SJCRH30 (cell line): ENCODE results near the gene FOXD3. TPM values are rescaled to one million over a fixed set of nuclear protein-coding genes. Genes with fewer than 3 reads are reported as not detected.
A peak's percentile ranks its signal among the peaks of the same experiment; 100 is the strongest.
"Not testable (repeated sequence)": the region's sequence is repeated elsewhere in the genome, so short reads cannot be mapped to it uniquely, and the experiment has no call there.

Experiments
- DNase-seq, 2 experiments: peaks; one replicate each; pipeline ENCODE4 v3.0.0-alpha.2; 2015 to 2020
- H3K27ac ChIP-seq: fragments of 250-450 bp; sonication (Bioruptor Pico); 2 replicates; pipeline ENCODE4 v1.5.1; 2020; ENCODE audit warnings: mild to moderate bottlenecking, moderate library complexity
- H3K27me3 ChIP-seq: fragments of 250-450 bp; sonication (Bioruptor Pico); 2 replicates; pipeline ENCODE4 v1.5.1; 2020; ENCODE audit warnings: mild to moderate bottlenecking, moderate library complexity
- H3K36me3 ChIP-seq: fragments of 250-450 bp; sonication (Bioruptor Pico); 2 replicates; pipeline ENCODE4 v1.5.1; 2020; ENCODE audit warnings: mild to moderate bottlenecking, moderate library complexity
- H3K4me1 ChIP-seq: fragments of 250-450 bp; sonication (Bioruptor Pico); 2 replicates; pipeline ENCODE4 v1.5.1; 2020; ENCODE audit warnings: mild to moderate bottlenecking, moderate library complexity
- H3K4me3 ChIP-seq: fragments of 250-450 bp; sonication (Bioruptor Pico); 2 replicates; pipeline ENCODE4 v1.5.1; 2020; ENCODE audit warnings: mild to moderate bottlenecking, moderate library complexity
- H3K9me3 ChIP-seq: fragments of 250-450 bp; sonication (Bioruptor Pico); replicated peaks from 2 replicates; pipeline ENCODE4 v1.5.1; 2020; ENCODE audit warnings: mild to moderate bottlenecking, moderate library complexity
- total RNA-seq: library from RNA; depleted of rRNA; stranded (reverse); fragments of >200 nt; shearing (Covaris generic); gene quantifications from 2 replicates; pipeline ENCODE4 v1.2.3, GENCODE V29; 2014

The FOXD3 gene
- total RNA-seq, 1 experiment from 2014 or later, result 0.55 TPM

DNA sequence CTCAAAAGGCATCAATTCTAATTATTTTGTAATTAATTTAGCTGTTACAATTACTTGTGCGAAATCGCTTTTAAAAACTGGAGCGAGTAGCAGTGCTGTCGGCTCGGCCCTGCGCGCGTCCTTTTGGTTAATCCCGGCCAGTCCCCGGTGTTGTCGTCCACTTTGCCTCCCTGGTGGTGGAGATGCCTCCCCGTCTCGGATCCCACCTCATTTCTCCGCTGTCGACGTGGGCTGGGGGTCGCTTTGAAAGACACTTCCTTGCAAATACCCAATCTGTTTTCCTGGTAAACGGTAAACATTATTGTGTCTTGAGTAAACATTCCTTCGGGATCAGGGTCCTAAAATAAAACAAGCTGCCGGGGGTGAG lies 3.7 kb downstream of the FOXD3 start:
- Histone ChIP-seq H3K4me3 (no peak overlapping the region), H3K27ac (no peak overlapping the region), H3K27me3 (no peaks in the 10 kb centered on the region; the same call in 1 of the 2 replicates), H3K36me3 (no peaks in the 10 kb centered on the region), H3K4me1 (no peaks in the 10 kb centered on the region), H3K9me3 (no peaks in the 10 kb centered on the region; the same call in 1 of the 2 replicates)
- no peak for DNase-seq

DNA sequence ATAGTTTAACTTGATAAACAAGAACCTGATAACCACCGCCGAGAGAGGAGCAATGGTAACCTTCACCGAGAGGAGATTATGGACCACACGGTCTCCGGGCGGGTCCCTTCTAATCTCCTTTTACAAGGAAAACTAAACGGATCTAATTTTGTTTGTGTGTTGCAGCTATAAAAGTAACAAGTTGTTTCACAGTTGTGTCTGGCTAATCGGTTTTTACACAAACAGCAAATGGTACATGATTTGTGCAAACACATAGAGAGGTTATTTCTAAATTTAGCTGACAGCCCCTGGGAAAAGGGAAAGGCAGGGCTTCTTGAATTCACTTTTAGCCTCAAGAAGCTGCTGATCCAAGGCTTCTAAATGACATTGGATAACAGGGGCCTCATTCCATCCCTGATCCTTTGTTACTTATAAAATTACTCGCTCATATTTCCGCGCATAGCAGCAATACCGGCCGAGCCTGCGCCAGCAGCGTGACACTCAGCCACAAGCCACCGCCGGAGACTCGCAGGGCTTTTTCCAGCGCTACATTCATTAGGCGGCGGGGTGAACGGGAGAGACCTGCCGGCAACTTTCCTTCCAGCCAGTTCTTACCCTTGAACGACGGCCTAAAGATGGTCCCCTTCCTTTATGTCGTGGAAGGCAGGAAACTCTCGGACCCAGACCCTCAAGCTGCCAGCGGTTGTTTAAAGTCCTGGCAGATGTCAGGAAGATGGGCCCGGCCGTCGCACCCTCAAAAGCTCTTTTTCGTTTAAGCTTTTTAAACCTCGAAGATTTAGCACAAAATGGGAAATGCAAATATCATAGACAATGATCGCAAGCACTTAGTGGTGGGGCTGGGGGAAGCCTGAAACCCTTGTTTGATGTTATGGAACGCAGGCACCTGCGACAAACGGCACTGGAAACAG lies 4.4 kb downstream of the FOXD3 start:
- H3K4me3 ChIP-seq, result no peak overlapping the region
- no peaks in the 10 kb centered on the region for H3K36me3 ChIP-seq
- H3K4me1 ChIP-seq, result no peaks in the 10 kb centered on the region
- H3K9me3 ChIP-seq, result no peaks in the 10 kb centered on the region; the same call in 1 of the 2 replicates
- H3K27ac ChIP-seq, result no peak overlapping the region
- DNase-seq, result no peak
- no peaks in the 10 kb centered on the region; the same call in 1 of the 2 replicates for H3K27me3 ChIP-seq

DNA sequence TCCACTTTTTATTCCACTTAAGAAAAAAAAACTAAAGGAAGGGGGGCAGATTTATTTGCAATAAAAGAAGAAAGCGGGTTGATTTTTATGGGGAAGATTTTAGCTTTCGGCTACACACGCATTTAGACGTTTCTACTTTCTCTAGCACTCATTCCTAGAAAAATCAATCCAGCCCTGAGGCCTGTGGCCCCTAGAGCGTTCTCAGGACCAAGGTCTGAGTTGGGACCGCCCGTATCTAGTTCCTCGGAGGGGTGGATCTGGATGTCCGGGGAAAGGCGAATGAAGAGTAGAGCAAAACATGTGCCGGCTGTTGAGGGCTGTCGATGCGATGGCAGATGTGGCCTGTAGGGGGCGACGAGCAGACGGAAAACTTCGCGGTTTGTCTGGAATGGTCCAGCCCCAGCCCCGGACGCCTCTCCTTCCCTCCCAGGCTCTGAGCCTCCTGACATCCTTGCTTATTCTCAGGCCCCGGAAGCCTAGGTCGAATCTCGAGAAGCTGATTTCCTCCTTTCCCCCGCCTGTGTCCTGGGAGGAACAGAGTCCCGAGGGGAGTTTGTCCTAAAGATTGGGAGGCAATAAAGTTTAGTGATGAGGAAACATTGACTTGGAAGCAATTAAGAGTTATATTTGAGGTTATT lies 5.2 kb downstream of the FOXD3 start:
- no peaks in the 10 kb centered on the region; the same call in 1 of the 2 replicates for H3K9me3 ChIP-seq
- DNase-seq, result peak; percentile 74 to 88
- no peaks in the 10 kb centered on the region; the same call in 1 of the 2 replicates for H3K27me3 ChIP-seq
- H3K4me3 ChIP-seq, result no peak overlapping the region
- no peak overlapping the region for H3K27ac ChIP-seq
- no peaks in the 10 kb centered on the region for H3K4me1 ChIP-seq
- H3K36me3 ChIP-seq, result no peaks in the 10 kb centered on the region

DNA sequence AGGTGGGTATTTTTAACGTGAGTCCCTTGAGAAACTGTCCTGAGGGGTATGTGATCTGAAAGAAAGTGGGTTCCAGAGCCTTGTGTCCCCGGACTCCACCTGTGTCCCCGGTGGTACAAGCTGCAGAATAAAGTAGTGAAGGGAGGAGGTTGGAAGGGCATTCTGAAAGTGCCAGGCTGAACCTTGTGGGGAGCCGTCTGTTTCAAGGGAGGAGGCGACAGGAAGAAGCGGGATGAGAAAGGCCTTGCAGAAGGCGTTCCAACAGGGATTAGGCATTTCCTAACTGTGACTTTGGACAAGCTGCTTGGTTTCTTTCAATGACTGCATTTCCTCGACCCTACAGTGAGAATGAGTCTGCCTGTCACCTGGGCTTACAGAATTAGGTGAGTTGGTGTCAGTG lies 5.8 kb downstream of the FOXD3 start:
- no peak overlapping the region for H3K27ac ChIP-seq
- no peaks in the 10 kb centered on the region; the same call in 1 of the 2 replicates for H3K27me3 ChIP-seq
- DNase-seq, result no peak
- H3K36me3 ChIP-seq, result no peaks in the 10 kb centered on the region
- no peaks in the 10 kb centered on the region for H3K4me1 ChIP-seq
- no peaks in the 10 kb centered on the region; the same call in 1 of the 2 replicates for H3K9me3 ChIP-seq
- H3K4me3 ChIP-seq, result no peak overlapping the region

DNA sequence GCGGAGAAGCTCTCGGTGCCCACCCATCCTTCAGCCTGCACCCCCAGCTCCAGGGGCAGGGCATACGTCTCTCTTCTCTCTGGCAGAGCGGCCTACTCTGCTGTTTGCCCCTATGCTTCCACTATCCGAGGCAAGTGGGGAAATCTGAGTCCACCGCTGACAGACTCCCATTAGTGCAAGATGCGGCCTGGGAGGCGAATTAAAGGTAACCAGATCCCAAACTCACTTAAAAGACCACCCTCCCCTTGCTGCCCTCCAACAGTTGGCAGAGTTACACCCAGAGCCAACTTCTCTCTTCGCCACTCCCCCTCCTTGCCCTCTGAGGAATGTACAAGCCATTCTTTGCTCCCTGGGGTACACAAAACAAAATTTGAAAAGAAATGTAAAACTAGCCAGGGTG lies 6.4 kb downstream of the FOXD3 start:
- Histone ChIP-seq H3K9me3 (no peaks in the 10 kb centered on the region; the same call in 1 of the 2 replicates), H3K36me3 (no peaks in the 10 kb centered on the region), H3K4me3 (no peak overlapping the region), H3K27me3 (no peaks in the 10 kb centered on the region; the same call in 1 of the 2 replicates), H3K27ac (no peak overlapping the region), H3K4me1 (no peaks in the 10 kb centered on the region)
- DNase-seq, result no peak

DNA sequence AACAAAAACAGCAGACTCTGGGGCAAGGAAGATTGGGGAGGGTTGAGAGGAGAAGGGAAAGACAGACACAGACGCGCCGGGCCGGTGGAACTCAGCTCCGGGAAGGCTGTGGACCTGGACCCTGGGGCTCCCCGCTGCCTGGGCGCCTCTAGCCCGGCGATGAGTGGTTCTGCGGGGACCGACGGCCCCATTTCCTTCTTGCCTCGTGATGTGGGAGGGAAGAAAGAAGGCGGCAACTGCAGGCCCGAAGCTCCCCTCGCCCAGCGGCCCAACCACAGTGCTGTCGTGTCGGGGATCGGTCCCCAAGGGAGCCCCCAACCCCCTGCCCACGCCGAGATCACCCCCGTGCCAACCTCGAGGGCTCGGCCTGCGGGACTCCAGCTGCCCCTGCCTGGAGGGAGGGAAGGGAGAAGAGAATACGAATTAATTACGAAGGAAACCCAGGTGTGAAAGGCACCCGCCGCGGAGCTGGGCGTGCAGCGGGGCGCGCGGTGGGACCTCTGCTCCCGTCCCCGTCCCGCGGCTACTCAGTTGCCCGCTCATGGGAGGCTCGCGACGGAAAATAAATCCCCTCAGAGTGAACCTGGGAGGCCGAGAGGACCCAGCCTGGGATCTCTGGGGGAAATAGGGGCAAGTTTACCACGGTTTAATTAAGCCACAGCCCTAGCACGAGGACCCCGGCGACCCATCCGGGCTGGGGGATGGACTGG lies 7.4 kb downstream of the FOXD3 start:
- no peak for DNase-seq
- Histone ChIP-seq H3K36me3 (no peaks in the 10 kb centered on the region), H3K27ac (no peak overlapping the region), H3K9me3 (no peaks in the 10 kb centered on the region; the same call in 1 of the 2 replicates), H3K4me3 (no peak overlapping the region), H3K27me3 (no peaks in the 10 kb centered on the region; the same call in 1 of the 2 replicates), H3K4me1 (no peaks in the 10 kb centered on the region)

DNA sequence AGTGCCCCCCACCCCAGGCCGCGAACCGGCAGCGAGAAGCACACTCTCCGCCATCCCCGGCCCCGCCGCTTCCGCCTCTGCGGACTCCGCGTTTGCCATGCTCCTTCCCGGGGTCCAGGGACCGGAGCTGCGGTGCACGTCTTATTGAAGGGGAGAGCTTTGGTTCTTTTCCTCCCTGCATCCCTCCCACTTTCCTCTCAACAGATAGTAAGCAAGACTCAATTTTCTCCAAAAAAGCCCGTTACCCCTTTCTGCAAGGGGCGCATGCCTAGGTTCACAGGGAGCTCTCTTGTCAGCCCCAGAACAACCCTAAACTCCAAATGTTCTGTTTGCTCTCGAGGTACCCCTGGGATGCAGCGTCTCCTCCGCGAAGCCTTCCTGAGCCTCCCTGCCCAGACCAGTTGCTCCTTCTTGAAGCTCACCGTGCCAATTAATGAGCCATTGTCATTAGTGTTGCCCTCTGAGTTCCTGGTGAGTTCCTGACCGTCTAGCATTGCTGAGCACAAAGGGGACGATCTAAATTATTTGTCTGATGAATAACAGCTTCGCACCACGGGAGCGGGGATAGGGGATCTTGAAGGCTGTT lies 8.1 kb downstream of the FOXD3 start:
- no peaks in the 10 kb centered on the region for H3K9me3 ChIP-seq
- H3K36me3 ChIP-seq, result no peaks in the 10 kb centered on the region
- no peaks in the 10 kb centered on the region; the same call in 1 of the 2 replicates for H3K27me3 ChIP-seq
- no peak overlapping the region for H3K4me3 ChIP-seq
- no peaks in the 10 kb centered on the region for H3K4me1 ChIP-seq
- DNase-seq, result no peak
- no peak overlapping the region for H3K27ac ChIP-seq

DNA sequence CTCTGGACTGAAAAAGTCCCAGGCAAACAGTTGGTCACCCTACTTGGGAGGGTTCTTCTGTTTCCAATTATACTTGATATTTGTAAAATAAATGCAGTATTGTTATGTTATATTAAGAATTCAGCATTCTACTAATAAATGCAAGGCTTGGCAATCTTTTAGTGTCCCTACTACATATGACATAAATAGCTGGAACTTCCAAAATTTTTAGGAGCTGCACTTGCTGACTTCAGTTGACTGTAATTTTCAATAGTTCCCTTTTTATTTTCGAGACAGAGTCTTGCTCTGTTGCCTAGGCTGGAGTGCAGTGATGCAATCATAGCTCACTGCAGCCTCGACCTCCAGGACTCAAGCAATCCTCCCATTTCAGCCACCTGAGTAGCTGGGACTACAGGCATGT lies 20.0 kb downstream of the FOXD3 start:
- Histone ChIP-seq H3K27ac (no peak overlapping the region), H3K9me3 (no peaks in the 10 kb centered on the region), H3K4me3 (no peak overlapping the region), H3K4me1 (no peaks in the 10 kb centered on the region), H3K27me3 (no peaks in the 10 kb centered on the region), H3K36me3 (no peaks in the 10 kb centered on the region)
- DNase-seq, result no peak

DNA sequence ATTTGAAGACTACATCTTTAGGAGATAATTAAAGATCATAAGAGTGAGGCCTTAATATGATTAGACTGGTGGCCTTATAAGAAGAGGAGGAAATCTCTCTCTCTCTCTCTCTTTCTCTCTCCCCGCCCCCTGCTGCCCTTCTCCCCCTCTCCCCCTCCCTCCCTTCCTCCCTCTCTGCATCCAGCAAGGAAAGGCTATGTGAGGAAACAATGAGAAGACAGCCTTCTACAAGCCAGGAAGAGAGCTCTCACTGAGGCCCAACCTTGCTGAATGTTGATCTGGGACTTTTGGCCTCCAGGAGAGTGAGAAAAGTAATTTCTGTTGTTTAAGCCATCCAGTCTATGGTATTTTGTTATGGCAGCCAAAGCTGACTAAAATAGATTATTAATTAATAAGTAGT lies 21.6 kb downstream of the FOXD3 start:
- no peak overlapping the region for H3K27ac ChIP-seq

DNA sequence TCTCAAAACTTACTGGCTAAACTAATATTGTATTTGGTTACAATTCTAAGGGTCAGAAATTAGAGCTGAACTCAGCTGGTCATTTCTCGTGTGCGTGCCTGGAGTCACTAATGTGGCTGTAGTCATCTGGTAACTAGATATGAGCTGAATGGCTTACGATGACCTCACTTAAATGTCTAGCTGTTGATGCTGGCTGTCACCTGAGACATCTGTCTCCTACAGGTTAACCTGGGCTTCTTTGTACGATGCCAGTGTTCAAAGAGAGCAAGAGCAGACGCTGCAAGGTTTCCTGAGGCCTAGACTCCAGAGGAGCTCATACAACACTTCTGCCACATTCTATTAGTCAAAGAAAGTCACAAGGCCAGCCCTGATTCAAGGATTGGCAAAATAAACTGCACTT lies 28.0 kb downstream of the FOXD3 start:
- no peak for DNase-seq
- no peaks in the 10 kb centered on the region for H3K27me3 ChIP-seq
- H3K27ac ChIP-seq, result no peak overlapping the region
- H3K4me3 ChIP-seq, result no peak overlapping the region
- no peaks in the 10 kb centered on the region for H3K36me3 ChIP-seq
- H3K9me3 ChIP-seq, result no peaks in the 10 kb centered on the region
- H3K4me1 ChIP-seq, result no peaks in the 10 kb centered on the region

More for the DNA sequence above, 21.6 kb downstream of the FOXD3 start:
- DNase-seq, result no peak
- Histone ChIP-seq H3K4me1 (no peaks in the 10 kb centered on the region), H3K36me3 (no peaks in the 10 kb centered on the region), H3K4me3 (no peak overlapping the region), H3K9me3 (no peaks in the 10 kb centered on the region), H3K27me3 (no peaks in the 10 kb centered on the region)

DNA sequence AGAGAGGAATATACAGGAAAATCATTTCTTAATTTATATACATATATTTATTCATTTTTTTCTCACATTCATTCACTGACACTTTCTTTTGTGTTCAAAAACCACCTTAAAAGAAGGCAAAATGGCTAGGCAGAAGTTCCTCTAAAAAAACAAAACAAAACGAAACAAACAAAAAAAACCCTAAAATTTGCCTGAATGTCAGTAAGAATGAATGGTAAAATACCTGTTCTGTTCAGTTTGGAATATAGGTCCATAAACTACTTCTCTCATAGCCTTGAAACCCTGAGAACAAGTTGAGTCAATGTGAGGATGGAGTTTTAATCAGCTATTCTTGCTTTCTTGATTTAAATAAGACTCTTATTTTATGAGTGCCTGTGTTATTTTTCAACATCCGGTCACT lies 30.4 kb downstream of the FOXD3 start:
- no peak overlapping the region for H3K27ac ChIP-seq
- no peak overlapping the region for H3K4me3 ChIP-seq
- H3K36me3 ChIP-seq, result no peaks in the 10 kb centered on the region
- no peaks in the 10 kb centered on the region for H3K27me3 ChIP-seq
- no peaks in the 10 kb centered on the region for H3K4me1 ChIP-seq
- no peaks in the 10 kb centered on the region for H3K9me3 ChIP-seq
- DNase-seq, result no peak

DNA sequence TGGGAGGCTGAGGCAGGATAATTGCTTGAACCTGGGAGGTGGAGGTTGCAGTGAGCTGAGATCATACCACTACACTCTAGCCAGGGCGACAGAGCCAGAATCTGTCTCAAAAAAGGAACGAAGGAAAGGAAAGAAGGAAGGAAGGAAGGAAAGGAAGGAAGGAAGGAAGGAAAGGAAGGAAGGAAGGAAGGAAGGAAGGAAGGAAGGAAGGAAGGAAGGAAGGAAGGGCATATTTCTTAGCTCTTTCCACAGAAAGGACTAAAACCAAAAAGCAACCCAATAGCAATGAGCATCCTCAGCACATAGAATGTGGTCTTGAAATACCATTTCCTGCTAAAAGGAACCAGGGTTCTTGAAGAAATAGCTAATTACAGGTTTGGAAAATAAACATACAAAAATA lies 33.9 kb downstream of the FOXD3 start:
- not testable (repeated sequence) for DNase-seq, H3K9me3 ChIP-seq, H3K36me3 ChIP-seq, H3K4me3 ChIP-seq, H3K27me3 ChIP-seq, H3K4me1 ChIP-seq, H3K27ac ChIP-seq

DNA sequence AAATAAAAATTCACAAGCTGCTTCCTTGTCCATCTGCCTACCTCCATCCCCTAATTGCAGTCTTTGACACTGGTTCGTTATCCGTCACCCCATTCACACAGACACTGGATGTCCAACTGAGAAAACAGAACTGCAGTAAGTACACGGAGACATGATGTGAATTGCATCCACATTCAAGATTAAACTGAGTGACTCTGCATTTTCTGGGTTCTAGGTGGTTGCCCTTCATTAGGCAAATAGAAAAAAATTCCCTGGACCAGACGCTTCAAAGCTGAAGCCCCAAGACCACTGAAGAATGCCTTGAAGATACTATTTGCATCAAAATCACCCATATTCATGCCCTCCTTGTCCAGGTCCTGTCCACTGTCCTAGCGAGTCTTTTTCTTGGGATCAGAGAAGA lies 37.2 kb downstream of the FOXD3 start:
- DNase-seq, result no peak
- no peaks in the 10 kb centered on the region for H3K36me3 ChIP-seq
- no peaks in the 10 kb centered on the region; the same call in 1 of the 2 replicates for H3K9me3 ChIP-seq
- no peaks in the 10 kb centered on the region for H3K27me3 ChIP-seq
- H3K4me3 ChIP-seq, result no peak overlapping the region
- H3K27ac ChIP-seq, result no peak overlapping the region
- H3K4me1 ChIP-seq, result no peaks in the 10 kb centered on the region

DNA sequence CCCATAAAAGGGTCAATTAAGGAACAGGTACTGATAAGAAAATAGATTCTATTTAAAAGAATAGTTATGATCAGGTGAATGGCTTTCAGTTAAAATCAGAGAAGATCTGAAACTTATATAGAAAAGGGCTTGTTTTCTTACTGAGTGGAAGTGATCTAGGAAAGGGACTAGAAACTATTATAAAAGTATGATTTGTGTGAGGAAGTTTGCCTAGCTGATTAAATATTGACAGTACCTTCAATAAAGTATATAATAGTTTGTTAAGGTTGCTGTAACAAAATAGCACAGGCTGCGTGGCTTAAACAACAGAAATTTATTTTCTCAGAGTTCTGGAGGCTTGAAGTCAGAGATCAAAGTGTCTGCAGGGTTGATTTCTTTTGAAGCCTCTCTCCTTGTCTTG lies 39.7 kb downstream of the FOXD3 start:
- Histone ChIP-seq H3K4me1 (0 out of 2 replicates have a peak, but pooled peaks cover 5% of the 10 kb centered on the region), H3K27me3 (no peaks in the 10 kb centered on the region), H3K27ac (no peak overlapping the region), H3K36me3 (no peaks in the 10 kb centered on the region), H3K9me3 (no peaks in the 10 kb centered on the region; the same call in 1 of the 2 replicates), H3K4me3 (no peak overlapping the region)
- no peak for DNase-seq
